Activated T-helper 17 cell treated with anti-CD3 and anti-CD28 coated beads, Interleukin-2, amount 50 U/mL, for 72 hours (primary cell): Measurements from ENCODE around the gene INPP5B. TPM values are rescaled to one million over a fixed set of nuclear protein-coding genes. Genes with fewer than 3 reads are reported as not detected.
"Not testable (repeated sequence)": the region's sequence is repeated elsewhere in the genome, so short reads cannot be mapped to it uniquely, and the experiment has no call there.

ENCODE experiments used
- ATAC-seq: fragments of 150-1000 bp; cut with Tn5 transposase; replicated peaks from 2 replicates; pipeline ENCODE4 v1.10.0; 2021; ENCODE audit warnings: mild to moderate bottlenecking, moderate library complexity
- H3K27ac Mint-ChIP-seq: one replicate; pipeline ENCODE4 v1.8.0; 2022; ENCODE audit warnings: mixed read lengths
- H3K27me3 Mint-ChIP-seq: one replicate; pipeline ENCODE4 v1.8.0; 2022; ENCODE audit warnings: mixed read lengths
- H3K36me3 Mint-ChIP-seq: one replicate; pipeline ENCODE4 v1.8.0; 2022; ENCODE audit warnings: low read depth, mild to moderate bottlenecking, mixed read lengths
- H3K4me1 Mint-ChIP-seq: one replicate; pipeline ENCODE4 v1.8.0; 2022; ENCODE audit warnings: mixed read lengths
- H3K4me3 Mint-ChIP-seq: one replicate; pipeline ENCODE4 v1.8.0; 2022; ENCODE audit warnings: mild to moderate bottlenecking, mixed read lengths
- H3K9me3 Mint-ChIP-seq: one replicate; pipeline ENCODE4 v1.8.0; 2022; ENCODE audit warnings: mixed read lengths
- total RNA-seq, 2 donors: library from RNA; stranded (reverse); gene quantifications; one replicate each; pipeline ENCODE4 v1.2.3, GENCODE V29; 2022

Gene INPP5B
- 10 to 100 TPM; 21.6 to 26.9 TPM for total RNA-seq

- no peaks in the 10 kb centered on the region for H3K9me3 Mint-ChIP-seq
Observed at GRCh38 chr1:37946703-37947360, at the start of gene INPP5B. INPP5B (minus strand) TSS chr1:37947053; CDS start chr1:37946308, 745 bp downstream.

DNA sequence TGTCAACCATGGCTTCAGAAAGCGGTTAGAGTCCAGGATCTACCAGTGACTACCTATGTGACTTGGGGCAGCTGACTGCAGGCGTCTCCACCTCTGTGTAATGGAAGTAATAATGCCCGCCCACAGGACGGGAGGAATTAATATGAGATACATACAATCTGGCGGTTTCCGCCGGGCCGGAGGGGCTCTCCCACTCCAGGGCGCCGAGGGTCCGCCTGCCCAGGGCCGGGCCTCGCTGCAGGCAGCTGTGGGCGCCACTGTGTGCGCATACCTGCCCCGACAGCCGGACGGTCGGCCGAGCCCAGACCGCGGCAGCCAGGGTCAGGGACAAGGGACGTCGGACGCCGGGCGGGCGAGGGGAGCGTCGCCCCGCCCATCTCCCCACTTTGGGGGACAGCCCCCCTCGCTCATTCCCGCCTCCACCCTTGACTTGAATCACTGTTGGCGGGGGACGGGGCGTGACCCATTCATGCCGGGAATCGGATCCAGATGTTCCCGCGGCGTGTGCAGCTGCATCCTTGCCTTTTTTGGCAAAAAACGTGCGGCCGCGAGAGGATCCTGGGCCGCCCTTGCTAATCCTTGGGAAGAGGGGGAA lies 49.0 kb upstream of the INPP5B start:
- Mint-ChIP-seq H3K9me3 (no peaks in the 10 kb centered on the region), H3K36me3 (peaks cover 18% of the 10 kb centered on the region), H3K27me3 (no peaks in the 10 kb centered on the region), H3K4me1 (peaks cover 29% of the 10 kb centered on the region), H3K4me3 (peak overlapping the region; percentile 77), H3K27ac (no peak overlapping the region)
- ATAC-seq, result peak; percentile 82

More at GRCh38 chr1:37946703-37947360, at the start of gene INPP5B:
- H3K4me1 Mint-ChIP-seq, result no peaks in the 10 kb centered on the region
- ATAC-seq, result peak; percentile 92
- H3K36me3 Mint-ChIP-seq, result no peaks in the 10 kb centered on the region
- H3K27ac Mint-ChIP-seq, result peak within 1 kb of the TSS; percentile 87
- H3K27me3 Mint-ChIP-seq, result no peaks in the 10 kb centered on the region
- H3K4me3 Mint-ChIP-seq, result peak within 1 kb of the TSS; percentile 76

GRCh38 chr1:37994886-37995566 lies 48.2 kb upstream of the INPP5B start:
- H3K27me3 Mint-ChIP-seq, result no peaks in the 10 kb centered on the region
- peaks cover 19% of the 10 kb centered on the region for H3K36me3 Mint-ChIP-seq
- H3K4me1 Mint-ChIP-seq, result peaks cover 31% of the 10 kb centered on the region
- H3K27ac Mint-ChIP-seq, result peak overlapping the region; percentile 6
- no peaks in the 10 kb centered on the region for H3K9me3 Mint-ChIP-seq
- ATAC-seq, result no peak
- peak overlapping the region; percentile 77 for H3K4me3 Mint-ChIP-seq

- peak overlapping the region; percentile 93 for H3K27ac Mint-ChIP-seq
- H3K4me1 Mint-ChIP-seq, result peaks cover 16% of the 10 kb centered on the region
- H3K4me3 Mint-ChIP-seq, result peak overlapping the region; percentile 95
- H3K9me3 Mint-ChIP-seq, result no peaks in the 10 kb centered on the region
- peaks cover 57% of the 10 kb centered on the region for H3K36me3 Mint-ChIP-seq
- peak; percentile 56 for ATAC-seq
- no peaks in the 10 kb centered on the region for H3K27me3 Mint-ChIP-seq
Observed at GRCh38 chr1:37989361-37989930, 42.6 kb upstream of the INPP5B start.

DNA sequence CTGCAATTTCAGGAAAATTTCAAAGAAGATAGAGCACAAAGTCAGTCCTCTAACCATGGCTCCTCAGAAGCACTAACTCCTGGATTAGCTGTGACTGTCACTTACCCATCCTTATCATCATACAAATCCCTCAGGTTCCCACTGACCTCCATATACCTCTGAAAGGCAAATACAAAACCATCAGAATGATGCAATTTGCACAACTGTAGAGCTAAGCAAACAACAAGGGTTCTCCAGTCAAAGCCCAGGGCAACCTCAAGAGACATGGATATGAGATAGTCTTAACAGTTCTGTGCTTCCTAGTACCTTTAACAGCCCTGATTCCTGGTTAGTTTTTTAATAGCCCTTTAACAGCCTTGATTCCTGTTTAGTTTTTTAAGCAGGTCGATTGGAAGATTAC lies 40.8 kb upstream of the INPP5B start:
- Mint-ChIP-seq H3K36me3 (peaks cover 74% of the 10 kb centered on the region), H3K4me1 (peaks cover 16% of the 10 kb centered on the region), H3K27me3 (no peaks in the 10 kb centered on the region), H3K27ac (no peak overlapping the region), H3K4me3 (peak overlapping the region; percentile 95), H3K9me3 (no peaks in the 10 kb centered on the region)
- no peak for ATAC-seq

DNA sequence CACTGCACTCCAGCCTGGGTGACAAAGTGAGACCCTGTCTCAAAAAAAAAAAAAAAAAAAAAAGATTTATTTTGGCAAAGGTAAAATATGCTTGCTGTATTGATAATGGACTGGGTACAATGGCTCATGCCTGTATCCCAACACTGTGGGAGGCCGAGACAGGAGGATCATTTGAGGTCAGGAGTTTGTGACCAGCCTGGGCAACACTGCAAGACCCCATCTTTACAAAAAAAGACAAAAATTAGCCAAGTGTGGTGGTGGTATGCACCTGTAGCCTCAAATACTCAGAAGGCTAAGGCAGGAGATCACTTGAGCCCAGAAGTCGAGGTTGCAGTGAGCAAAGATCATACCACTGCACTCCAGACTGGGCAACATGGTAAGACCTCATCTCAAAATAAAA lies 36.7 kb upstream of the INPP5B start:
- no peak overlapping the region for H3K4me3 Mint-ChIP-seq
- no peaks in the 10 kb centered on the region for H3K27me3 Mint-ChIP-seq
- no peaks in the 10 kb centered on the region for H3K9me3 Mint-ChIP-seq
- no peak for ATAC-seq
- H3K4me1 Mint-ChIP-seq, result peaks cover 11% of the 10 kb centered on the region
- H3K27ac Mint-ChIP-seq, result no peak overlapping the region
- peaks cover 100% of the 10 kb centered on the region for H3K36me3 Mint-ChIP-seq

GRCh38 chr1:37978541-37978940 lies 31.7 kb upstream of the INPP5B start:
- Mint-ChIP-seq H3K4me1 (peaks cover 7% of the 10 kb centered on the region), H3K36me3 (peaks cover 100% of the 10 kb centered on the region), H3K27me3 (no peaks in the 10 kb centered on the region), H3K4me3 (no peak overlapping the region), H3K27ac (no peak overlapping the region), H3K9me3 (peaks cover 5% of the 10 kb centered on the region)
- no peak for ATAC-seq

- H3K4me3 Mint-ChIP-seq, H3K27me3 Mint-ChIP-seq, ATAC-seq, H3K4me1 Mint-ChIP-seq, H3K9me3 Mint-ChIP-seq, H3K27ac Mint-ChIP-seq: not testable (repeated sequence)
- peaks cover 100% of the 10 kb centered on the region for H3K36me3 Mint-ChIP-seq
Observed at GRCh38 chr1:37975083-37975482, 28.2 kb upstream of the INPP5B start.

DNA sequence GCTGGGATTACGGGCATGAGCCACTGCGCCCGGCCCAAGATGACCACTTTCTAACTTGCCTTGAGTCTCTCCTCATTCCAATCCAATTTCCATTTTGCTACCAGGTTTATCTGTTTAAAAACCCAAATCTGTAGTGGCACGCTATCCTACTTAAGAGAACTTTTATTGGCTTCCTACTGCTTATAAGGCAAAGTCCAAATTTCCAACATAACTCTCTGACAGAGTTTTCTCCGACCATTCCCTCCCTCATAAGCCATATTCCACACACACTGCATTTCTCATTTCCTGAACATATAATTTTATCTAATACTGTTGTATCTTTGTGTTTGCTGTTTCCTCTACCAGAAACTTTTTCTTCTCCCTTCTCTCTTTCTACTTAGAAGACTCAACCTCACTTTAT lies 27.7 kb upstream of the INPP5B start:
- ATAC-seq, result no peak
- Mint-ChIP-seq H3K4me1 (peaks cover 7% of the 10 kb centered on the region), H3K9me3 (peaks cover 5% of the 10 kb centered on the region), H3K27ac (no peak overlapping the region), H3K4me3 (no peak overlapping the region), H3K36me3 (peaks cover 100% of the 10 kb centered on the region), H3K27me3 (no peaks in the 10 kb centered on the region)

GRCh38 chr1:37973684-37974083 lies 26.8 kb upstream of the INPP5B start:
- H3K9me3 Mint-ChIP-seq, ATAC-seq, H3K4me1 Mint-ChIP-seq, H3K4me3 Mint-ChIP-seq, H3K27ac Mint-ChIP-seq, H3K27me3 Mint-ChIP-seq: not testable (repeated sequence)
- H3K36me3 Mint-ChIP-seq, result peaks cover 100% of the 10 kb centered on the region

GRCh38 chr1:37965301-37965700 lies 18.4 kb upstream of the INPP5B start:
- Mint-ChIP-seq H3K36me3 (peaks cover 98% of the 10 kb centered on the region), H3K4me1 (no peaks in the 10 kb centered on the region), H3K27me3 (no peaks in the 10 kb centered on the region), H3K4me3 (no peak overlapping the region), H3K9me3 (no peaks in the 10 kb centered on the region), H3K27ac (no peak overlapping the region)
- ATAC-seq, result no peak

DNA sequence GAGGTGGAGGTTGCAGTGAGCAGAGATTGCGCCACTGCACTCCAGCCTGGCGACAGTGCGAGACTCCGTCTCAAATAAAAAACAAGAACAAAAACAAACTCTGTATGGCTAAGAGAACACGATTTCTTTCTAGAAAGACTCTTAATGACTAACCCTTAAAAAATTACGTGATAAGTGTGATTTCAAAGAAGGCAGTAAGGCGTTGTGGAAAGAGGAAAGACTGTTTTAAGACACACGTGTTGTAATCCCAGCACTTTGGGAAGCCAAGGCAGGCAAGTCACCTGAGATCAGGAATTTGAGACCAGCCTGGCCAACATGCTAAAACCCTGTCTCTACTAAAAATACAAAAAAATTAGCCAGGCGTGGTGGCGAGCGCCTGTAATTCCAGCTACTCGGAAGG lies 17.3 kb upstream of the INPP5B start:
- peaks cover 98% of the 10 kb centered on the region for H3K36me3 Mint-ChIP-seq
- not testable (repeated sequence) for H3K27me3 Mint-ChIP-seq, ATAC-seq, H3K9me3 Mint-ChIP-seq, H3K4me1 Mint-ChIP-seq, H3K27ac Mint-ChIP-seq, H3K4me3 Mint-ChIP-seq

GRCh38 chr1:37958690-37959089 lies 11.8 kb upstream of the INPP5B start:
- ATAC-seq, result no peak
- H3K27ac Mint-ChIP-seq, result no peak overlapping the region
- no peaks in the 10 kb centered on the region for H3K4me1 Mint-ChIP-seq
- H3K9me3 Mint-ChIP-seq, result no peaks in the 10 kb centered on the region
- no peaks in the 10 kb centered on the region for H3K27me3 Mint-ChIP-seq
- H3K4me3 Mint-ChIP-seq, result no peak overlapping the region
- H3K36me3 Mint-ChIP-seq, result peaks cover 77% of the 10 kb centered on the region

DNA sequence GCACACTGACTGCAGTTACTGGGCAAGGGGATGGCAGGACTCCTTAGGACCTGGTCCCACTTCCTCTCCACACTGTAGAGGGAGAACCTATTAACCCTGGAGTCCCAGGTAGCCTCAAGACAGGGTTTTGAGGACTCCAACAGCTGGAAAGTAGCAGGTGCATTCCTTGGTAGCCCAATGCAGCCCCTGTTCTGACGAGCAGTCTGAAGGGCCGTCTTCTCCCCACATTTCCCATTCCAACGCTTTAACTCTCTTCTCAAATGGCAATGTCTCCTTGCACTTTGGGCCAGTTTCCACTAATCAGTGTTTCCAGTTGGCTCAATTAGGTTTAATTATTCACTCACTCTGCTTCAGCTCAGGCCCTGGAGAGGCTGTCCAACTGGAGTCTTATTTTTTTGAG lies 8.8 kb upstream of the INPP5B start:
- no peak overlapping the region for H3K4me3 Mint-ChIP-seq
- peaks cover 49% of the 10 kb centered on the region for H3K36me3 Mint-ChIP-seq
- H3K27ac Mint-ChIP-seq, result no peak overlapping the region
- no peaks in the 10 kb centered on the region for H3K4me1 Mint-ChIP-seq
- no peak for ATAC-seq
- no peaks in the 10 kb centered on the region for H3K27me3 Mint-ChIP-seq
- H3K9me3 Mint-ChIP-seq, result no peaks in the 10 kb centered on the region
